ENCODE measurements around the gene RPS17.

DNA sequence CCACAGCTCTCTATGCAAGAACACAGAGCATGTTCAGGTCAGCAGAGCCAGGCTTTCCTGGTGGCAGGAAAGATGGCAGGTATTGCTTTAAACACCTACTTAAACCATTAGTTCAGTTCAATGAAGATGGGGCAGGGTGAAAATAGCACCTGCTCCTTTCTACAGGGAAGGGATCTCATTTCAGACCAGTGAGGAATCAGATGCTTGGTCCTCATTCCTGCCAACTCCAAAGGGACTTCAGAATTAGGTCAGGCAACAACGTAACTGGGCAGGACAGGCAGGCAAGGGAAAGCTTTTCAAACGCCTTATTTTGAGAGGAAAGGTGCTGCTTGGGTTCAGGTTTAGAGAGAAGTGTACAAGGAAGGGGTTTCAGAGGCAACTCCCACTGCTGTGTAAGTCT lies 12.6 kb upstream of the RPS17 start:
- no peak for TF ChIP-seq POLR2A (IDR thresholded peaks at IDR 0.05)
- TF ChIP-seq, protein P1, sequence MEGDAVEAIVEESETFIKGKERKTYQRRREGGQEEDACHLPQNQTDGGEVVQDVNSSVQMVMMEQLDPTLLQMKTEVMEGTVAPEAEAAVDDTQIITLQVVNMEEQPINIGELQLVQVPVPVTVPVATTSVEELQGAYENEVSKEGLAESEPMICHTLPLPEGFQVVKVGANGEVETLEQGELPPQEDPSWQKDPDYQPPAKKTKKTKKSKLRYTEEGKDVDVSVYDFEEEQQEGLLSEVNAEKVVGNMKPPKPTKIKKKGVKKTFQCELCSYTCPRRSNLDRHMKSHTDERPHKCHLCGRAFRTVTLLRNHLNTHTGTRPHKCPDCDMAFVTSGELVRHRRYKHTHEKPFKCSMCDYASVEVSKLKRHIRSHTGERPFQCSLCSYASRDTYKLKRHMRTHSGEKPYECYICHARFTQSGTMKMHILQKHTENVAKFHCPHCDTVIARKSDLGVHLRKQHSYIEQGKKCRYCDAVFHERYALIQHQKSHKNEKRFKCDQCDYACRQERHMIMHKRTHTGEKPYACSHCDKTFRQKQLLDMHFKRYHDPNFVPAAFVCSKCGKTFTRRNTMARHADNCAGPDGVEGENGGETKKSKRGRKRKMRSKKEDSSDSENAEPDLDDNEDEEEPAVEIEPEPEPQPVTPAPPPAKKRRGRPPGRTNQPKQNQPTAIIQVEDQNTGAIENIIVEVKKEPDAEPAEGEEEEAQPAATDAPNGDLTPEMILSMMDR (IDR thresholded peaks at IDR 0.05) = no peak

Data from lower leg skin (tissue), 3 donors.